K562 (cell line): Measurements from ENCODE around the gene LMAN2. TPM values are rescaled to one million over a fixed set of nuclear protein-coding genes. Genes with fewer than 3 reads are reported as not detected.

Experiments
- CBX1 ChIP-seq: sonication (generic); IDR thresholded peaks from 2 replicates; pipeline ENCODE4 v1.6.1; 2016; ENCODE audit warnings: antibody characterized with exemption, low read depth, mild to moderate bottlenecking
- CBX3 ChIP-seq, 2 experiments: IDR thresholded peaks; 1 replicate in 1 of 2; 2 replicates in 1 of 2; pipeline ENCODE4 v1.6.1; 2012; ENCODE audit warnings: inconsistent platforms in 2 of 2, low read length in 2 of 2, borderline replicate concordance in 1 of 2, control low read depth in 1 of 2
- E2F8 ChIP-seq: fragments of 450-650 bp; IDR thresholded peaks from 2 replicates; pipeline ENCODE4 v1.7.1; 2018; ENCODE audit warnings: mild to moderate bottlenecking, low read depth; ENCODE audit not compliant: partially characterized antibody
- ESRRA ChIP-seq: fragments of 450-650 bp; IDR thresholded peaks from 2 replicates; pipeline ENCODE4 v1.6.1; 2014; ENCODE audit warnings: low read depth, mild to moderate bottlenecking, moderate library complexity, borderline replicate concordance
- HDAC3 ChIP-seq: fragments of 450-650 bp; IDR thresholded peaks from 2 replicates; pipeline ENCODE4 v1.6.1; 2018; ENCODE audit warnings: borderline replicate concordance, mild to moderate bottlenecking, moderate library complexity; ENCODE audit not compliant: partially characterized antibody
- HOXB6 ChIP-seq: fragments of 250-450 bp; sonication (Bioruptor Pico); IDR thresholded peaks from 2 replicates; pipeline ENCODE4 v1.5.1; 2022; ENCODE audit warnings: mild to moderate bottlenecking, borderline replicate concordance
- NFE2 ChIP-seq: IDR thresholded peaks from 2 replicates; pipeline ENCODE4 v1.6.1; 2014; ENCODE audit warnings: antibody characterized with exemption, low read depth
- NR1H2 ChIP-seq: sonication (generic); formaldehyde crosslinking; IDR thresholded peaks from 2 replicates; pipeline ENCODE4 v1.4.0; 2020; ENCODE audit warnings: mild to moderate bottlenecking, missing genetic modification reagents
- PBX2 ChIP-seq, 2 experiments: IDR thresholded peaks in 1 of 2; conservative IDR thresholded peaks in 1 of 2; 2 replicates each; pipeline ENCODE4 v1.6.1; 2016; ENCODE audit warnings: low read depth in 2 of 2, mild to moderate bottlenecking in 1 of 2, missing compliant biosample characterization in 1 of 2, missing genetic modification characterization in 1 of 2, moderate library complexity in 1 of 2
- PREB ChIP-seq: sonication (generic); formaldehyde crosslinking; IDR thresholded peaks from 2 replicates; pipeline ENCODE4 v1.8.1; 2023; ENCODE audit warnings: mild to moderate bottlenecking, missing genetic modification reagents
- PTTG1 ChIP-seq: fragments of 450-650 bp; IDR thresholded peaks from 2 replicates; pipeline ENCODE4 v1.6.1; 2016; ENCODE audit warnings: low read depth, mild to moderate bottlenecking, missing genetic modification characterization, missing compliant biosample characterization
- SAP30 ChIP-seq: fragments of 200-600 bp; sonication (generic); IDR thresholded peaks from 2 replicates; pipeline ENCODE4 v1.6.1; 2012; ENCODE audit warnings: borderline replicate concordance, low read depth, mild to moderate bottlenecking, moderate library complexity, low read length, control low read depth, inconsistent platforms; ENCODE audit not compliant: insufficient read depth, poor library complexity, severe bottlenecking
- TAF7 ChIP-seq: fragments of 450-650 bp; IDR thresholded peaks from 2 replicates; pipeline ENCODE4 v1.6.1; 2016; ENCODE audit warnings: missing genetic modification characterization, missing compliant biosample characterization
- TEAD2 ChIP-seq: fragments of 450-650 bp; IDR thresholded peaks from 2 replicates; pipeline ENCODE4 v1.6.1; 2016; ENCODE audit warnings: missing genetic modification characterization, control low read depth, missing compliant biosample characterization
- XRCC5 ChIP-seq: fragments of 200-400 bp; formaldehyde crosslinking; IDR thresholded peaks from 2 replicates; pipeline ENCODE4 v1.6.1; 2017; ENCODE audit warnings: low read depth, mild to moderate bottlenecking, low read length
- ZNF766 ChIP-seq: fragments of 200-800 bp; sonication (Bioruptor generic); conservative IDR thresholded peaks from 2 replicates; pipeline ENCODE4 v1.6.1; 2016; ENCODE audit warnings: missing genetic modification characterization, missing compliant biosample characterization
- ZSCAN32 ChIP-seq: fragments of 450-650 bp; formaldehyde crosslinking; IDR thresholded peaks from 2 replicates; pipeline ENCODE4 v1.4.0; 2020; ENCODE audit warnings: mild to moderate bottlenecking, moderate library complexity
- polyA plus RNA-seq, 8 experiments: library from polyadenylated mRNA; depleted of rRNA in 4 of 8; stranded (reverse) in 5 of 8; unstranded in 3 of 8; fragments of >200 nt; fragmentation: Nextera tagmentation in 2 of 8; fragmentation: Illumina TruSeq in 1 of 8; extraction: Ambion mirVana in 2 of 8; extraction: Trizol in 1 of 8; gene quantifications; 2 replicates each; pipeline versions ENCODE4 v1.2.1 to v1.2.3, GENCODE V29; 2011 to 2014; ENCODE audit warnings: inconsistent platforms in 1 of 8, missing spikeins in 1 of 8
- total RNA-seq, 7 experiments: library from RNA; depleted of rRNA in 6 of 7; stranded (reverse); fragments of >200 nt in 6 of 7; fragmentation: Illumina TruSeq in 2 of 7; extraction: Trizol in 2 of 7; gene quantifications; 2 replicates each; pipeline versions ENCODE4 v1.2.1 to v1.2.3, GENCODE V29; 2011 to 2021; ENCODE audit warnings: low replicate concordance in 1 of 7
- TF ChIP-seq, protein P1 (sequence below): sonication (generic); formaldehyde crosslinking; IDR thresholded peaks from 2 replicates; pipeline ENCODE4 v1.9.0; 2022; ENCODE audit warnings: mild to moderate bottlenecking, missing genetic modification reagents

LMAN2 gene
- total and polyA plus RNA-seq, 9 of the 15 experiments (the other 6 are each of a cell fraction or from before 2014, with no cell fraction given), result 2.7 to 254 (median 136) TPM

GRCh38 chr5:177351392-177352329, at the start of gene LMAN2 (continued):
- TF ChIP-seq ESRRA, result peak; percentile 73
- TF ChIP-seq PREB (CRISPR knock-in tag), result peak; percentile 76
- TF ChIP-seq TEAD2 (tag), result no peak
- peak; percentile 89; the same call in 1 of the 2 replicates for TF ChIP-seq XRCC5
- peak; percentile 78; the same call in 1 of the 2 replicates for TF ChIP-seq CBX1
- TF ChIP-seq E2F8, result peak; percentile 99
- TF ChIP-seq NR1H2 (CRISPR knock-in tag), result 0 out of 2 replicates have a peak, but pooled peaks have one; percentile 75
- no peak for TF ChIP-seq HDAC3
- TF ChIP-seq PBX2 (CRISPR knock-in tag; IDR thresholded peaks at IDR 0.05; ENCODE audit: low read depth), result peak; percentile 91
- TF ChIP-seq PBX2 (tag; conservative IDR thresholded peaks at IDR 0.05; ENCODE audit: low read depth), result peak; percentile 99
- TF ChIP-seq PTTG1 (tag), result no peak
- TF ChIP-seq CBX3 (IDR thresholded peaks at IDR 0.05; ENCODE audit: borderline replicate concordance in 1 of 2, low read length in 2 of 2), result peak in 1 of 2 experiments; percentile 72; a peak in 2 of 3 replicates
- peak; percentile 82 for TF ChIP-seq SAP30
- peak; percentile 90 for TF ChIP-seq TAF7
- TF ChIP-seq ZNF766, result no peak; the same call in 1 of the 2 replicates
- TF ChIP-seq, protein P1, sequence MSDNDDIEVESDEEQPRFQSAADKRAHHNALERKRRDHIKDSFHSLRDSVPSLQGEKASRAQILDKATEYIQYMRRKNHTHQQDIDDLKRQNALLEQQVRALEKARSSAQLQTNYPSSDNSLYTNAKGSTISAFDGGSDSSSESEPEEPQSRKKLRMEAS, result 0 out of 2 replicates have a peak, but pooled peaks have one; percentile 3
- TF ChIP-seq ZSCAN32, result peak; percentile 52; the same call in 1 of the 2 replicates
- TF ChIP-seq NFE2, result peak; percentile 66
- TF ChIP-seq HOXB6, result no peak
